HepG2 (cell line): ENCODE data around the gene NME4. TPM values are rescaled to one million over a fixed set of nuclear protein-coding genes. Genes with fewer than 3 reads are reported as not detected.
A peak's percentile ranks its signal among the peaks of the same experiment; 100 is the strongest.

Experiments
- ATAD3A ChIP-seq: sonication (generic); formaldehyde crosslinking; IDR thresholded peaks from 2 replicates; pipeline ENCODE4 v1.4.0; 2020; ENCODE audit warnings: missing genetic modification reagents
- GFI1 ChIP-seq: sonication (generic); formaldehyde crosslinking; IDR thresholded peaks from 2 replicates; pipeline ENCODE4 v1.5.0; 2020; ENCODE audit warnings: missing genetic modification reagents, mild to moderate bottlenecking, borderline replicate concordance
- HOXA7 ChIP-seq: sonication (generic); formaldehyde crosslinking; IDR thresholded peaks from 2 replicates; pipeline ENCODE4 v1.8.1; 2022; ENCODE audit warnings: mild to moderate bottlenecking, missing genetic modification reagents, moderate library complexity
- KAT8 ChIP-seq: IDR thresholded peaks from 2 replicates; pipeline ENCODE4 v1.6.1; 2016; ENCODE audit warnings: missing genetic modification reagents, missing compliant biosample characterization
- MIXL1 ChIP-seq: IDR thresholded peaks from 2 replicates; pipeline ENCODE4 v1.6.1; 2016
- MTF1 ChIP-seq: sonication (generic); formaldehyde crosslinking; IDR thresholded peaks from 2 replicates; pipeline ENCODE4 v1.5.0; 2020; ENCODE audit warnings: missing genetic modification reagents
- PHB2 ChIP-seq: fragments of 450-650 bp; IDR thresholded peaks from 2 replicates; pipeline ENCODE4 v1.6.1; 2018; ENCODE audit not compliant: partially characterized antibody
- PHF20 ChIP-seq: sonication (generic); formaldehyde crosslinking; IDR thresholded peaks from 2 replicates; pipeline ENCODE4 v1.5.0; 2020; ENCODE audit warnings: mild to moderate bottlenecking, missing genetic modification reagents
- PITX1 ChIP-seq: sonication (generic); formaldehyde crosslinking; IDR thresholded peaks from 2 replicates; pipeline ENCODE4 v1.5.1; 2020; ENCODE audit warnings: mild to moderate bottlenecking, missing genetic modification reagents
- RARG ChIP-seq: sonication (generic); formaldehyde crosslinking; IDR thresholded peaks from 2 replicates; pipeline ENCODE4 v1.4.0; 2020; ENCODE audit warnings: low read depth, mild to moderate bottlenecking, missing genetic modification reagents
- SMARCE1 ChIP-seq: fragments of 450-650 bp; IDR thresholded peaks from 2 replicates; pipeline ENCODE4 v1.6.1; 2017; ENCODE audit warnings: borderline replicate concordance
- SMYD3 ChIP-seq: sonication (generic); formaldehyde crosslinking; IDR thresholded peaks from 2 replicates; pipeline ENCODE4 v1.8.1; 2023; ENCODE audit warnings: mild to moderate bottlenecking, missing genetic modification reagents
- SYNCRIP ChIP-seq: fragments of 200-400 bp; formaldehyde crosslinking; IDR thresholded peaks from 2 replicates; pipeline ENCODE4 v1.6.1; 2018; ENCODE audit warnings: mild to moderate bottlenecking, low read depth, low read length; ENCODE audit not compliant: insufficient read depth
- TBL1XR1 ChIP-seq: fragments of 150-350 bp; IDR thresholded peaks from 2 replicates; pipeline ENCODE4 v1.6.1; 2014; ENCODE audit warnings: borderline replicate concordance, low read length; ENCODE audit not compliant: partially characterized antibody
- TEAD3 ChIP-seq: optimal IDR thresholded peaks from 2 replicates; pipeline ENCODE3; 2016; ENCODE audit warnings: borderline replicate concordance
- TSC22D2 ChIP-seq: sonication (generic); formaldehyde crosslinking; IDR thresholded peaks from 2 replicates; pipeline ENCODE4 v1.5.1; 2020; ENCODE audit warnings: missing genetic modification reagents, mild to moderate bottlenecking, borderline replicate concordance
- ZFAT ChIP-seq: sonication (generic); formaldehyde crosslinking; conservative IDR thresholded peaks from 2 replicates; pipeline ENCODE4 v1.8.1; 2023; ENCODE audit warnings: missing genetic modification reagents, inconsistent platforms
- ZMYM2 ChIP-seq: sonication (generic); formaldehyde crosslinking; IDR thresholded peaks from 2 replicates; pipeline ENCODE4 v1.8.0; 2022; ENCODE audit warnings: mild to moderate bottlenecking, missing genetic modification reagents
- ZNF274 ChIP-seq: sonication (generic); formaldehyde crosslinking; IDR thresholded peaks from 2 replicates; pipeline ENCODE4 v1.5.1; 2020; ENCODE audit warnings: mild to moderate bottlenecking, missing genetic modification reagents
- ZNF33A ChIP-seq: sonication (generic); formaldehyde crosslinking; IDR thresholded peaks from 2 replicates; pipeline ENCODE4 v1.5.1; 2020; ENCODE audit warnings: missing genetic modification reagents, mild to moderate bottlenecking, moderate library complexity, borderline replicate concordance
- ZNF546 ChIP-seq: sonication (generic); formaldehyde crosslinking; conservative IDR thresholded peaks from 2 replicates; pipeline ENCODE4 v1.8.1; 2023; ENCODE audit warnings: mild to moderate bottlenecking, missing genetic modification reagents
- ZNF670 ChIP-seq: sonication (generic); formaldehyde crosslinking; IDR thresholded peaks from 2 replicates; pipeline ENCODE4 v1.8.0; 2022; ENCODE audit warnings: mild to moderate bottlenecking, missing genetic modification reagents, borderline replicate concordance
- ZNF780A ChIP-seq: sonication (generic); formaldehyde crosslinking; IDR thresholded peaks from 2 replicates; pipeline ENCODE4 v1.8.0; 2022; ENCODE audit warnings: mild to moderate bottlenecking, missing genetic modification reagents, moderate library complexity
- polyA plus RNA-seq, 8 experiments: library from polyadenylated mRNA; depleted of rRNA in 3 of 8; stranded (reverse) in 7 of 8; unstranded in 1 of 8; fragments of >200 nt; fragmentation: Illumina TruSeq in 4 of 8; extraction: Trizol in 4 of 8; gene quantifications; 2 replicates each; pipeline versions ENCODE4 v1.2.1 to v1.2.3, GENCODE V29; 2011 to 2016; ENCODE audit warnings: low read depth in 4 of 8, missing spikeins in 1 of 8, mixed read lengths in 1 of 8; ENCODE audit not compliant: insufficient read depth in 1 of 8
- total RNA-seq, 5 experiments: library from RNA; depleted of rRNA; stranded (reverse); fragments of >200 nt; fragmentation: Illumina TruSeq; extraction: Trizol; gene quantifications; 2 replicates each; pipeline ENCODE4 v1.2.3, GENCODE V29; 2016; ENCODE audit warnings: low read depth in 1 of 5
- TF ChIP-seq, protein P1 (sequence below): IDR thresholded peaks from 2 replicates; pipeline ENCODE4 v1.6.1; 2012; ENCODE audit warnings: low read length, improper control_type of control experiment
- TF ChIP-seq, protein P2 (sequence below): IDR thresholded peaks from 2 replicates; pipeline ENCODE4 v1.6.1; 2016; ENCODE audit warnings: low read depth, borderline replicate concordance
- TF ChIP-seq, protein P3 (sequence below): sonication (generic); formaldehyde crosslinking; IDR thresholded peaks from 2 replicates; pipeline ENCODE4 v1.4.0; 2020; ENCODE audit warnings: mild to moderate bottlenecking, low read depth, missing genetic modification reagents

The NME4 gene
- total and polyA plus RNA-seq, 2 of the 13 experiments (the other 11 are each of a cell fraction or from before 2014, with no cell fraction given): 121 to 263 TPM

DNA sequence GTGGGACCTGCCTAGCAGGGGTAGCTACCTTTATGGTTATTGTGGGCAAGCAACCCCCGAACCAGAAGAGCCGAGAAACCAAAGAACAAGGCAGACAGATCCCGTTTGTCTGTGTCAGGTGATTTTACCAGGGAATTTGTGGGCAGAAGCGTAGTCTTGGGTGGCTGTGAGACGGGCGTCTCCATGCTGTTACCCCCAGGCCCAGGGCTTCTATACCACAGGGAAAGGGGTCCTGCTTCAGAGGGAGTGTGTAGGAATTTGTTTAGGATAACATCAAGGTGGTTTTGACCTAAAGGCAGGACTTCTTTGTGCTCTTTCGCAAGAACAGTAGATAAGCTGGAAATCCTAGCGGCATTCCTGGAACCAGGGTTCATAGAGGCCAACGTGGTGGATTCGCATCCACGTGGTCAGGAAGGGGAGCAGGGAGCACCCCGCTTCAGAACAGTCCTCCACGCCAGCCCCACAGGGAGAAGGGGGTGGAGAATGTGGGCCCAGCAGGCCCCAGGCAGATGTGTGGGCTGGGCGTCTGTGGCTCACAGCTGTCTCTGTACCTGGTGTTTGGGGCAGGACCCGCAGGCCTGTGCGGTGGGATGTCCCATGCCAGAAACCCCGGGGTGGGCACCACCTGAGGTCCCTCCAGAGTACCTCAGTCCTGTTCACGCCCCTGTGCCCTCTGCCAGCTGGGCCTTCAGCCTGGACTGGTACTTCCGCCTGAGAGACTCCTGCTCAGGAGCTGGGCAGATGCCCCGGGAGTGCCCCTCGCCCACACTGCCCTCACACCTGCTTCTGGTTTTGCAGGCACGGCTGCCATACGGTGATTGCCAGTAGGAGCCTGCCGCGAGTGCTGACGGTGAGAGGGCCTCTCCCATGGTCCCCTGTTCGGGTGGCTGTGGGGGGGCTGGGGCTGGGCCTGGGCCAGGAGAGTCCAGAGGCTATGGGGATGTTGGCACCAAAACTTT, 8.8 kb downstream of the NME4 start (continued):
- TF ChIP-seq SMYD3 (CRISPR knock-in tag) (peak; percentile 86; the same call in 1 of the 2 replicates), MTF1 (CRISPR knock-in tag) (no peak), PHB2 (no peak), PHF20 (CRISPR knock-in tag) (0 out of 2 replicates have a peak, but pooled peaks have one; percentile 32), RARG (0 out of 2 replicates have a peak, but pooled peaks have one; percentile 43), ZNF274 (CRISPR knock-in tag) (no peak), TSC22D2 (CRISPR knock-in tag) (no peak), ZNF546 (CRISPR knock-in tag) (no peak), KAT8 (CRISPR knock-in tag) (peak; percentile 83), MIXL1 (peak; percentile 60; the same call in 1 of the 2 replicates), ATAD3A (CRISPR knock-in tag) (no peak), PITX1 (peak; percentile 74), ZNF780A (CRISPR knock-in tag) (no peak), ZMYM2 (CRISPR knock-in tag) (peak; percentile 66; the same call in 1 of the 2 replicates), ZNF33A (no peak), TEAD3 (peak; percentile 96), SMARCE1 (no peak), ZNF670 (CRISPR knock-in tag) (no peak), SYNCRIP (no peak), GFI1 (CRISPR knock-in tag) (peak; percentile 90), TBL1XR1 (no peak), HOXA7 (CRISPR knock-in tag) (no peak), ZFAT (no peak)
- TF ChIP-seq, protein P1, sequence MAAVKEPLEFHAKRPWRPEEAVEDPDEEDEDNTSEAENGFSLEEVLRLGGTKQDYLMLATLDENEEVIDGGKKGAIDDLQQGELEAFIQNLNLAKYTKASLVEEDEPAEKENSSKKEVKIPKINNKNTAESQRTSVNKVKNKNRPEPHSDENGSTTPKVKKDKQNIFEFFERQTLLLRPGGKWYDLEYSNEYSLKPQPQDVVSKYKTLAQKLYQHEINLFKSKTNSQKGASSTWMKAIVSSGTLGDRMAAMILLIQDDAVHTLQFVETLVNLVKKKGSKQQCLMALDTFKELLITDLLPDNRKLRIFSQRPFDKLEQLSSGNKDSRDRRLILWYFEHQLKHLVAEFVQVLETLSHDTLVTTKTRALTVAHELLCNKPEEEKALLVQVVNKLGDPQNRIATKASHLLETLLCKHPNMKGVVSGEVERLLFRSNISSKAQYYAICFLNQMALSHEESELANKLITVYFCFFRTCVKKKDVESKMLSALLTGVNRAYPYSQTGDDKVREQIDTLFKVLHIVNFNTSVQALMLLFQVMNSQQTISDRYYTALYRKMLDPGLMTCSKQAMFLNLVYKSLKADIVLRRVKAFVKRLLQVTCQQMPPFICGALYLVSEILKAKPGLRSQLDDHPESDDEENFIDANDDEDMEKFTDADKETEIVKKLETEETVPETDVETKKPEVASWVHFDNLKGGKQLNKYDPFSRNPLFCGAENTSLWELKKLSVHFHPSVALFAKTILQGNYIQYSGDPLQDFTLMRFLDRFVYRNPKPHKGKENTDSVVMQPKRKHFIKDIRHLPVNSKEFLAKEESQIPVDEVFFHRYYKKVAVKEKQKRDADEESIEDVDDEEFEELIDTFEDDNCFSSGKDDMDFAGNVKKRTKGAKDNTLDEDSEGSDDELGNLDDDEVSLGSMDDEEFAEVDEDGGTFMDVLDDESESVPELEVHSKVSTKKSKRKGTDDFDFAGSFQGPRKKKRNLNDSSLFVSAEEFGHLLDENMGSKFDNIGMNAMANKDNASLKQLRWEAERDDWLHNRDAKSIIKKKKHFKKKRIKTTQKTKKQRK: no peak
- TF ChIP-seq, protein P2, sequence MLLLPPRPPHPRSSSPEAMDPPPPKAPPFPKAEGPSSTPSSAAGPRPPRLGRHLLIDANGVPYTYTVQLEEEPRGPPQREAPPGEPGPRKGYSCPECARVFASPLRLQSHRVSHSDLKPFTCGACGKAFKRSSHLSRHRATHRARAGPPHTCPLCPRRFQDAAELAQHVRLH: peak; percentile 93; the same call in 1 of the 2 replicates
- TF ChIP-seq, protein P3, sequence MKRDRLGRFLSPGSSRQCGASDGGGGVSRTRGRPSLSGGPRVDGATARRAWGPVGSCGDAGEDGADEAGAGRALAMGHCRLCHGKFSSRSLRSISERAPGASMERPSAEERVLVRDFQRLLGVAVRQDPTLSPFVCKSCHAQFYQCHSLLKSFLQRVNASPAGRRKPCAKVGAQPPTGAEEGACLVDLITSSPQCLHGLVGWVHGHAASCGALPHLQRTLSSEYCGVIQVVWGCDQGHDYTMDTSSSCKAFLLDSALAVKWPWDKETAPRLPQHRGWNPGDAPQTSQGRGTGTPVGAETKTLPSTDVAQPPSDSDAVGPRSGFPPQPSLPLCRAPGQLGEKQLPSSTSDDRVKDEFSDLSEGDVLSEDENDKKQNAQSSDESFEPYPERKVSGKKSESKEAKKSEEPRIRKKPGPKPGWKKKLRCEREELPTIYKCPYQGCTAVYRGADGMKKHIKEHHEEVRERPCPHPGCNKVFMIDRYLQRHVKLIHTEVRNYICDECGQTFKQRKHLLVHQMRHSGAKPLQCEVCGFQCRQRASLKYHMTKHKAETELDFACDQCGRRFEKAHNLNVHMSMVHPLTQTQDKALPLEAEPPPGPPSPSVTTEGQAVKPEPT (CRISPR knock-in tag): 0 out of 2 replicates have a peak, but pooled peaks have one; percentile 77
